Endothelial cell of umbilical vein (primary cell): Measurements from ENCODE around the gene KCNE5.

Experiments used
- CTCF ChIP-seq, 2 donors: IDR thresholded peaks; 1 replicate in 1 of 2; 2 replicates in 1 of 2; pipeline ENCODE4 v1.5.1; 2011; ENCODE audit warnings: low read length in 2 of 2, mild to moderate bottlenecking in 2 of 2, moderate library complexity in 2 of 2, control low read depth in 1 of 2, inconsistent platforms in 1 of 2, low read depth in 1 of 2; ENCODE audit not compliant: insufficient read depth in 1 of 2; ENCODE audit errors: extremely low read depth in 1 of 2
- EZH2 ChIP-seq: IDR thresholded peaks from 2 replicates; pipeline ENCODE4 v1.6.1; 2012; ENCODE audit warnings: borderline replicate concordance, low read depth, mild to moderate bottlenecking, moderate library complexity, low read length, inconsistent platforms; ENCODE audit not compliant: severe bottlenecking
- FOS ChIP-seq: IDR thresholded peaks from 2 replicates; pipeline ENCODE4 v1.6.1; 2011; ENCODE audit warnings: mild to moderate bottlenecking, low read length, moderate library complexity, borderline replicate concordance; ENCODE audit not compliant: insufficient read depth
- JUN ChIP-seq: IDR thresholded peaks from 2 replicates; pipeline ENCODE4 v1.6.1; 2011; ENCODE audit warnings: borderline replicate concordance, low read depth; ENCODE audit not compliant: insufficient read length, insufficient read depth
- MAX ChIP-seq: IDR thresholded peaks from 2 replicates; pipeline ENCODE4 v1.6.1; 2011; ENCODE audit not compliant: insufficient read depth, insufficient read length
- MYC ChIP-seq: IDR thresholded peaks from one replicate; pipeline ENCODE4 v1.6.1; 2011; ENCODE audit warnings: mild to moderate bottlenecking, low read depth, low read length
- POLR2A ChIP-seq: IDR thresholded peaks from 2 replicates; pipeline ENCODE4 v1.6.1; 2012; ENCODE audit warnings: low read depth, mild to moderate bottlenecking, control low read depth, low read length
- POLR2AphosphoS5 ChIP-seq: IDR thresholded peaks from 2 replicates; pipeline ENCODE4 v1.6.1; 2012; ENCODE audit warnings: low read depth, mild to moderate bottlenecking, control low read depth, low read length, moderate library complexity; ENCODE audit not compliant: insufficient read depth

GRCh38 chrX:109596015-109596414, 29.0 kb downstream of the KCNE5 start:
- no peak for TF ChIP-seq POLR2A
- TF ChIP-seq CTCF (IDR thresholded peaks at IDR 0.05; ENCODE audit: extremely low read depth in 1 of 2, insufficient read depth in 1 of 2, low read depth in 1 of 2, low read length in 2 of 2): no peak
- TF ChIP-seq EZH2: no peak
- TF ChIP-seq MYC: no peak
- no peak for TF ChIP-seq POLR2AphosphoS5
- TF ChIP-seq MAX: no peak
- TF ChIP-seq FOS: no peak
- TF ChIP-seq JUN: no peak
